ENCODE measurements around the gene MEST.

- TF ChIP-seq ATF2 (IDR thresholded peaks at IDR 0.05; ENCODE audit: low read length) (no peak), HCFC1 (IDR thresholded peaks at IDR 0.05; ENCODE audit: low read length) (no peak), MXI1 (IDR thresholded peaks at IDR 0.05; ENCODE audit: low read depth, low read length) (no peak), CTCF (IDR thresholded peaks at IDR 0.05 in 2 of 3, conservative IDR thresholded peaks at IDR 0.05 in 1 of 3; ENCODE audit: control insufficient read depth in 2 of 3, extremely low read depth in 1 of 3, insufficient read depth in 1 of 3, low read depth in 3 of 3, low read length in 3 of 3) (no peak), CBFB (IDR thresholded peaks at IDR 0.05; ENCODE audit: low read depth) (no peak), POLR2AphosphoS5 (IDR thresholded peaks at IDR 0.05; ENCODE audit: low read length) (no peak), CEBPB (IDR thresholded peaks at IDR 0.05; ENCODE audit: borderline replicate concordance in 1 of 2, low read depth in 2 of 2, low read length in 2 of 2) (no peak), CUX1 (IDR thresholded peaks at IDR 0.05; ENCODE audit: insufficient replicate concordance, low read depth, low read length) (no peak)
These were observed 10.0 kb upstream of the MEST start for GRCh38 chr7:130481898-130482297.

Measured in GM12878 (cell line).